IMR-90 (cell line): ENCODE measurements around the gene CAMKMT. TPM values are rescaled to one million over a fixed set of nuclear protein-coding genes. Genes with fewer than 3 reads are reported as not detected.

Source experiments
- ATAC-seq: fragments of 200-7000 bp; cut with Tn5 transposase; 2 replicates; pipeline ENCODE4 v1.9.1; 2020; ENCODE audit warnings: low read depth, mild to moderate bottlenecking, moderate library complexity
- BruUV-seq: library from RNA; stranded (reverse); fragments of 400-500 nt; replicated peaks from 2 replicates; lab custom pipeline; 2021; lab: Mats Ljungman, UMichigan
- CTCF ChIA-PET: fragments of 300-600 bp; formaldehyde crosslinking; extraction: SDS; loops from one replicate; lab custom pipeline; 2021; ENCODE audit warnings: antibody characterized with exemption; lab: Yijun Ruan, JAX
- POLR2A ChIA-PET: fragments of 300-600 bp; sonication (Branson Sonifier 250); formaldehyde crosslinking; loops from one replicate; lab custom pipeline; 2022; ENCODE audit warnings: antibody characterized with exemption; ENCODE audit not compliant: unreplicated experiment; lab: Charles Lee
- DNase-seq: peaks from one replicate; pipeline ENCODE4 v3.0.0; 2013
- H2AFZ ChIP-seq: replicated peaks from 2 replicates; pipeline ENCODE3; 2013; ENCODE audit warnings: low read length, mild to moderate bottlenecking; ENCODE audit not compliant: poor library complexity
- H2AK5ac ChIP-seq: 2 replicates; pipeline ENCODE4 v1.6.1; 2013; ENCODE audit warnings: low read depth, low read length, inconsistent platforms
- H2AK9ac ChIP-seq: replicated peaks from 2 replicates; pipeline ENCODE3; 2013; ENCODE audit warnings: mild to moderate bottlenecking, low read depth, low read length, moderate library complexity; ENCODE audit not compliant: poor library complexity
- H2BK120ac ChIP-seq: 2 replicates; pipeline ENCODE4 v1.6.1; 2013; ENCODE audit warnings: low read depth, low read length, inconsistent platforms
- H2BK15ac ChIP-seq: 3 replicates; pipeline ENCODE4 v1.6.1; 2013; ENCODE audit warnings: low read depth, low read length, inconsistent platforms
- H2BK20ac ChIP-seq: 2 replicates; pipeline ENCODE4 v1.6.1; 2013; ENCODE audit warnings: low read depth, mild to moderate bottlenecking, inconsistent platforms, low read length, moderate library complexity
- H2BK5ac ChIP-seq: 2 replicates; pipeline ENCODE4 v1.6.1; 2013; ENCODE audit warnings: mild to moderate bottlenecking, low read depth, low read length, inconsistent platforms; ENCODE audit not compliant: poor library complexity, severe bottlenecking
- H3K14ac ChIP-seq: replicated peaks from 2 replicates; pipeline ENCODE4 v1.6.1; 2013; ENCODE audit warnings: low read depth, low read length, inconsistent platforms
- H3K18ac ChIP-seq: 2 replicates; pipeline ENCODE4 v1.6.1; 2013; ENCODE audit warnings: low read depth, low read length, control low read depth
- H3K23ac ChIP-seq: 2 replicates; pipeline ENCODE4 v1.6.1; 2013; ENCODE audit warnings: low read depth, low read length, inconsistent platforms
- H3K27ac ChIP-seq: 2 replicates; pipeline ENCODE4 v1.5.1; 2013; ENCODE audit warnings: mild to moderate bottlenecking, control low read depth, low read length; ENCODE audit not compliant: insufficient read depth
- H3K27me3 ChIP-seq: 2 replicates; pipeline ENCODE4 v1.6.1; 2013; ENCODE audit warnings: low read length; ENCODE audit not compliant: control insufficient read depth, insufficient read depth
- H3K36me3 ChIP-seq: 2 replicates; pipeline ENCODE4 v1.6.1; 2013; ENCODE audit warnings: low read length, mixed read lengths; ENCODE audit not compliant: control insufficient read depth, insufficient read depth
- H3K4ac ChIP-seq: 2 replicates; pipeline ENCODE4 v1.6.1; 2013; ENCODE audit warnings: low read depth, low read length, inconsistent platforms
- H3K4me1 ChIP-seq: 2 replicates; pipeline ENCODE4 v1.6.1; 2013; ENCODE audit warnings: low read length, mixed read lengths; ENCODE audit not compliant: control insufficient read depth, insufficient read depth
- H3K4me2 ChIP-seq: 2 replicates; pipeline ENCODE4 v1.6.1; 2013; ENCODE audit warnings: low read depth, mild to moderate bottlenecking, control low read depth, low read length, moderate library complexity
- H3K4me3 ChIP-seq: 2 replicates; pipeline ENCODE4 v1.5.1; 2013; ENCODE audit warnings: low read depth, mild to moderate bottlenecking, control low read depth, low read length, moderate library complexity; ENCODE audit not compliant: insufficient read depth
- H3K56ac ChIP-seq: 2 replicates; pipeline ENCODE4 v1.6.1; 2013; ENCODE audit warnings: low read length, inconsistent platforms; ENCODE audit not compliant: insufficient read depth; ENCODE audit errors: extremely low read depth
- H3K79me1 ChIP-seq, 2 experiments: 2 replicates each; pipeline ENCODE4 v1.6.1; 2013; ENCODE audit warnings: low read length in 2 of 2, inconsistent platforms in 1 of 2, low read depth in 1 of 2
- H3K9ac ChIP-seq: 2 replicates; pipeline ENCODE4 v1.6.1; 2013; ENCODE audit warnings: low read depth, low read length, control low read depth
- H3K9me1 ChIP-seq: 2 replicates; pipeline ENCODE4 v1.6.1; 2013; ENCODE audit warnings: low read length, inconsistent platforms; ENCODE audit not compliant: insufficient read depth
- H3K9me3 ChIP-seq: 2 replicates; pipeline ENCODE4 v1.6.1; 2013; ENCODE audit warnings: low read length; ENCODE audit not compliant: control insufficient read depth, insufficient read depth
- H4K20me1 ChIP-seq: 2 replicates; pipeline ENCODE4 v1.6.1; 2013; ENCODE audit warnings: low read length, inconsistent platforms; ENCODE audit not compliant: insufficient read depth
- H4K5ac ChIP-seq: 2 replicates; pipeline ENCODE4 v1.6.1; 2013; ENCODE audit warnings: mild to moderate bottlenecking, low read depth, low read length, control low read depth
- H4K8ac ChIP-seq, 2 experiments: 2 replicates each; pipeline ENCODE4 v1.6.1; 2013; ENCODE audit warnings: low read depth in 2 of 2, low read length in 2 of 2, control low read depth in 1 of 2, inconsistent platforms in 1 of 2
- H4K91ac ChIP-seq: 2 replicates; pipeline ENCODE4 v1.6.1; 2013; ENCODE audit warnings: low read depth, low read length, inconsistent platforms; ENCODE audit not compliant: insufficient read depth
- BHLHE40 ChIP-seq: fragments of 150-350 bp; IDR thresholded peaks from 2 replicates; pipeline ENCODE4 v1.6.1; 2016; ENCODE audit warnings: mild to moderate bottlenecking, low read depth, low read length
- CEBPB ChIP-seq: IDR thresholded peaks from 2 replicates; pipeline ENCODE4 v1.6.1; 2012; ENCODE audit warnings: low read depth, low read length, improper control_type of control experiment
- CHD1 ChIP-seq: IDR thresholded peaks from 2 replicates; pipeline ENCODE4 v1.6.1; 2012; ENCODE audit warnings: low read depth, low read length, improper control_type of control experiment
- MAFK ChIP-seq: IDR thresholded peaks from 2 replicates; pipeline ENCODE4 v1.6.1; 2012; ENCODE audit warnings: low read depth, low read length, improper control_type of control experiment
- MAZ ChIP-seq: IDR thresholded peaks from 2 replicates; pipeline ENCODE4 v1.6.1; 2012; ENCODE audit warnings: low read depth, mild to moderate bottlenecking, low read length, improper control_type of control experiment, moderate library complexity, borderline replicate concordance
- MXI1 ChIP-seq: IDR thresholded peaks from 2 replicates; pipeline ENCODE4 v1.6.1; 2012; ENCODE audit warnings: low read depth, mild to moderate bottlenecking, low read length, moderate library complexity, borderline replicate concordance
- NFE2L2 ChIP-seq: fragments of 150-350 bp; IDR thresholded peaks from 2 replicates; pipeline ENCODE4 v1.6.1; 2016; ENCODE audit warnings: low read depth, mild to moderate bottlenecking, low read length
- POLR2A ChIP-seq: IDR thresholded peaks from 2 replicates; pipeline ENCODE4 v1.6.1; 2012; ENCODE audit warnings: mild to moderate bottlenecking, low read depth, low read length
- RAD21 ChIP-seq: IDR thresholded peaks from 2 replicates; pipeline ENCODE4 v1.6.1; 2012; ENCODE audit warnings: low read length, improper control_type of control experiment
- WGBS, 2 experiments: methylation state at CpG; one replicate each; pipeline versions ENCODE4 v1.1.5 to v1.1.7; 2013; ENCODE audit warnings: missing lambda C conversion rate in 2 of 2; ENCODE audit not compliant: insufficient read length in 1 of 2; ENCODE audit errors: extremely low coverage in 2 of 2; 5-methylcytosine and 5-hydroxymethylcytosine counted together
- dilution Hi-C: fragments of 300-500 bp; cut with HindIII; formaldehyde crosslinking; loops from one replicate; pipeline ENCODE4 v1.14.3; 2018; ENCODE audit warnings: low sequenced_read_pairs; ENCODE audit not compliant: unreplicated experiment
- in situ Hi-C: fragments of 300-500 bp; cut with MboI; formaldehyde crosslinking; loops from 3 replicates; pipeline ENCODE4 v1.14.3; 2019; ENCODE audit warnings: low sequenced_read_pairs, inconsistent platforms, mixed read lengths
- intact Hi-C: fragments of 100-400 bp; cut with micrococcal nuclease; formaldehyde crosslinking; loops from 2 replicates; pipeline ENCODE4 v1.10.0; 2022
- polyA plus RNA-seq, 3 experiments: library from polyadenylated mRNA; depleted of rRNA; stranded (reverse); fragments of >200 nt; gene quantifications; 2 replicates each; pipeline ENCODE4 v1.2.3, GENCODE V29; 2012; ENCODE audit warnings: low replicate concordance in 1 of 3
- total RNA-seq: library from RNA; depleted of rRNA; stranded (reverse); fragments of >200 nt; gene quantifications from 2 replicates; pipeline ENCODE4 v1.2.3, GENCODE V29; 2012

The CAMKMT gene
- total and polyA plus RNA-seq, 2 of the 4 experiments (the other 2 are of a cell fraction): 4.4 to 6.8 TPM

DNA sequence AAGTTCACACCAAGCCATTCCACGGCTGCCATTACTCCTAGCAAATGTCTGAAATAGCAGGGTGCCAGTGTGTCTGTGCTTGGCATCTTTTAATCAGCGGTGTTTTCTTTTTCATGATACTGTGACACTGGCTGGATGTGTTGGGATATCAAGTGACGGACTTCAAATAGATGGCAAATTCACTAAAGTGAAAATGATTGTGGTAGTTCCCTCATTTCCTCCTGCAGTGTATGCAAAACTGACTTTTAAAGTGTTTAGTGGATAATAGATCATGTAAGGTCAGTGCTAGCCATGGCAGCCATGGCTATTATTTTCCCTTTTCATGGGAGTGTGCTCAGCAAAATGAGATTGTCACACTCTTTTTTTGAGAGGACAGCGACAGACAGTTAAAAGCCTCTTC is 318.2 kb downstream of the CAMKMT start:
- no peak overlapping the region for H3K4ac ChIP-seq
- H2AK9ac ChIP-seq: no peak overlapping the region
- ChIA-PET POLR2A (no interaction called here), CTCF (no interaction called here)
- H3K14ac ChIP-seq: no peak overlapping the region
- no peak overlapping the region for H3K27ac ChIP-seq
- no peak overlapping the region for H3K4me2 ChIP-seq
- no CpG with 5 or more reads among the region's 4 CpGs for WGBS, 2 experiments
- no peaks in the 10 kb centered on the region; the same call in 1 of the 2 replicates for H3K27me3 ChIP-seq
- in situ Hi-C loops: no loop called here
- H4K20me1 ChIP-seq: no peaks in the 10 kb centered on the region
- no peak overlapping the region for H4K8ac ChIP-seq
- no peaks in the 10 kb centered on the region for H3K9me3 ChIP-seq
- no peak overlapping the region for H3K18ac ChIP-seq
- no peak for DNase-seq
- no peak overlapping the region for H3K4me3 ChIP-seq
- no peak overlapping the region for H2BK15ac ChIP-seq
- H3K9ac ChIP-seq: no peak overlapping the region
- no peak overlapping the region for H2BK20ac ChIP-seq
- no peak overlapping the region for H4K91ac ChIP-seq
- TF ChIP-seq MAZ (no peak), RAD21 (no peak), NFE2L2 (no peak), POLR2A (no peak), MAFK (no peak), MXI1 (no peak), CHD1 (no peak), BHLHE40 (no peak), CEBPB (no peak)
- H3K9me1 ChIP-seq: no peaks in the 10 kb centered on the region
- H2BK5ac ChIP-seq: no peak overlapping the region
- ATAC-seq: no peak
- no peak overlapping the region for H3K56ac ChIP-seq
- H3K4me1 ChIP-seq: peaks cover 3% of the 10 kb centered on the region; the same call in 1 of the 2 replicates
- no peaks in the 10 kb centered on the region for H3K36me3 ChIP-seq
- no peak overlapping the region for H2AFZ ChIP-seq
- H3K79me1 ChIP-seq: no peaks in the 10 kb centered on the region
- dilution Hi-C loops: no loop called here
- H4K5ac ChIP-seq: no peak overlapping the region
- H2BK120ac ChIP-seq: no peak overlapping the region
- no peak overlapping the region for H3K23ac ChIP-seq
- H2AK5ac ChIP-seq: no peak overlapping the region
- no TSS peak for BruUV-seq
- intact Hi-C loops: no loop called here
